Measurements from ENCODE around the gene KRTAP5-11. TPM values are rescaled to one million over a fixed set of nuclear protein-coding genes. Genes with fewer than 3 reads are reported as not detected.

KRTAP5-11 gene
- total and polyA plus RNA-seq, 2 of the 8 experiments (the other 6 are each of a cell fraction or from before 2014, with no cell fraction given): not detected

GRCh38 chr11:71542879-71543777 is 39.5 kb downstream of the KRTAP5-11 start (continued):
- TF ChIP-seq CHD7 (IDR thresholded peaks at IDR 0.05; ENCODE audit: insufficient replicate concordance, low read length): no peak
- no peak for TF ChIP-seq USF2 (IDR thresholded peaks at IDR 0.05; ENCODE audit: low read length)
- TF ChIP-seq HDAC2 (IDR thresholded peaks at IDR 0.05; ENCODE audit: borderline replicate concordance in 1 of 2, low read depth in 2 of 2, low read length in 2 of 2): no peak
- TF ChIP-seq GTF2F1 (IDR thresholded peaks at IDR 0.05; ENCODE audit: borderline replicate concordance, low read depth, low read length): no peak
- no peak for TF ChIP-seq EGR1 (IDR thresholded peaks at IDR 0.05; ENCODE audit: borderline replicate concordance, low read depth, low read length)
- TF ChIP-seq ATF2 (IDR thresholded peaks at IDR 0.05; ENCODE audit: low read length): no peak

Data from H1 (cell line).